ENCODE results near the gene BIK. TPM values are rescaled to one million over a fixed set of nuclear protein-coding genes. Genes with fewer than 3 reads are reported as not detected.

Gene BIK
- total RNA-seq, 1 donor from 2014 or later, result 0.46 TPM

DNA sequence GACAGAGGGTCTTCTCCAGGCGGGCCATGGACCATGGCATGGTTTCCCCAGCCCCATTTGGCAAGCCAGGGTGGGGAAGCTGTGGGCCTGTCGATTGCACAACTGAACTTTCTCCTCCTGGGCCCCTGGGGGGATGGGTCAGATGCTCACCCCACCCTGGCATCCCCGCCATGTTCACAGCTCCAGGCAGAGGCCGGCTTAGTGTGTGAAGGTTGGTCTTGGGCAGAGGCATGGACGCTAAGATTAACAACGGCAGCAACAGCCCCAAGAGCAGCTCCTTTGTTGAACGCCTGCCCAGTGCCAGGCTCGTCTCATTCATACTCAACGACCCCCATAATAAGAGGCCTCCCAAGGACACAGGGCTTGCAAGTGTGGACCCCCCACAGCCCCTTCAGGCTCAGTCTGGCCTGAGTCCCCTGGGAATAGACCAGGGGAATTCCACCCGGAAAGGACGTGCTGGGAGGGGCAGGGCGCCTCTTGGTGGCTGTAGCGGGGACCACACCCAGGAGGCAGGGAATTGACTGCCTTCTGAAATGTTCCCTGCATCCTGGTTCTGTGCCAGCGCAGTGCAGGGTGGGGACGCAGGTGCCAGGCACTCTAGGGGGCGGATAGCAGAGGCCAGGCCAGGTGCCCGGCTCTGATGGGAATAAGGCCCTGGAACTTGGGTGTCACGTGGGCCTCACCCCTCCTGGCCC lies 49.1 kb downstream of the BIK start:
- DNase-seq (ENCODE audit: low read depth, low spot score), result no peak

GRCh38 chr22:43160497-43161126 lies 50.1 kb downstream of the BIK start:
- DNase-seq (ENCODE audit: low read depth, low spot score), result no peak

GRCh38 chr22:43162412-43163150 lies 52.0 kb downstream of the BIK start:
- no peak for DNase-seq (ENCODE audit: low read depth, low spot score)

DNA sequence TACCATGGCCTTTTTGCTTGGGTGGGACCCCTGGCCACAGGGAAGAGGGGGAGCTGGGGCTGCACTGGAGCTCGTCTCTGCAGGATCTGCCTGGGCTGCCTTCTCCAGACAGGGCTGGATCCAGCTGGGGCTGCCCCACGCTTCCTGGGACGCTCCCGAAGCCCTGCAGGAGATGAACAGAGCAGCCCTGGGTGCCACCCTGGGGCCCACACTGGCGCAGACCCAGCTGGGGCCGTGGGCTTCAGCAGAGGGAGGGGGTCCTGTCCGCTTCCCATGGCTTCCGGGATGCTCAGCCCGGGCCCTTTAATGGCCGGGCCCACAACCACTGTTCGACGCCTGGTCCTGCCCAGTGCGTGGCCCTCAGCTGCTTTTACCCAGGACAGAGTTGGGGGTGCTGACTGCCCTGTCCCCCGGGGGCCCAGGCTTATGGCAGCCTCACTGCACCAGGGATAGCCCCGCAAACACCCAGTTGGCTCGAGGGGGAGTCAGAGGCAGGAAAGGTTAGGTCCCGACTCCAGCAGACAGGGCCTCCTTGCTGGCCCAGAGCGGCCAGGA lies 52.8 kb downstream of the BIK start:
- DNase-seq (ENCODE audit: low read depth, low spot score), result no peak

DNA sequence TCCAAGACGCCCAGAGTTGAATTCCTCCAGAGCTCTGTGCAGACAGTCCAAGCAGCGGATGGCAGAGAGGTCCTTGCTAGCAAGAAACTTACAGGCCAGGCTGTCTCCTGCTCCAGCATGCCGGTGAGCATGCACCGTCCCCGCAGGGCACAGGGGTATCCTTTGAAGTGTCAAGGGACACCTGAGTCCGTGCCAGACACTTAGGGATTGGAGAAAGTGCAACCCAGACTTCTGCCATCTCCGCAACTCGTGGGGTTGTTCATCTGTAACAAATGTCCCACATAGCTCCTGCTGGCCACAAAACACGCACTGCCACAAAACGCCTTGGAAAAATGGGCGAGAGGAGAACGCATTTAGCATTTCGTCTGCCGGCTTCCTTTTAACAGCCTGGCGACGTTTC lies 54.1 kb downstream of the BIK start:
- no peak for DNase-seq (ENCODE audit: low read depth, low spot score)

DNA sequence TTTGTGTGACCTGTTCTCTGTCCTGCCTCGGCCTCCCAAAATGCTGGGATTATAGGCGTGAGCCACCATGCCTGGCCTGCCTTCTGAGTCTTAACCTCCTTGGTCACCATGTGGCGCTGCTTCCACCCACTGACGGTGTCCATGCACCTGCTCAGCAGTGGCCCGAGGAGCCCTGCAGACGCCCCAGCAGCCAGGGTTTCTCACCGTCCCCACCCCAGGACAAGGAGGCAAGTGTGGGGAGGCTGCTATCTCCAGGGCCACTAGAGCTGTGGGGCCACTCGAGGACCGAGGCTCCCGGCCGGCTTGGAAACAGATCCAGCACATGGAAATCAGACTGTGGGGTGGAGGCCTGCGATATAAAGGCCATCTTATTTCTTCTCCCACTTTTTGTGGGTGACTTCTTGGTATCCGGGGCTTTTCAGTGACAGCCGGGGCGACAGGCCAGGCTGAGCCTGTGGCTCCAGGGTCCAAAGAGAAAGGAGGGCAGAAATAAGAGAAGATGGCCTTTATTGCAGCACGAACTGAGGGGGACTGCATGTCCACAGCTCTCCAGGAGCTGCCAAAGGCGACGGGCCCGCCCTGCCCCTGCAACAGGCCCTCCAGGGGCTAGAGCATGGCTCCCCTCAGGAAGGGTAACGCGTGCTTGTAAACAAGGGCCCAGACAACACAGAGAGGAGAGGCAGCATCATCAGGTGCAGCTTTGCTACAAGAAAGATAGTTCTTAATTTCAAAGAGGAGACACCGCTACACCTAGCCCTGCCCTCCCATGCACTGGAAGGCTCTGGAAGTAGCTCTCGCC lies 55.8 kb downstream of the BIK start:
- no peak for DNase-seq (ENCODE audit: low read depth, low spot score)

GRCh38 chr22:43167001-43167589 lies 56.5 kb downstream of the BIK start:
- DNase-seq (ENCODE audit: low read depth, low spot score), result no peak

- no peak for DNase-seq (ENCODE audit: low read depth, low spot score)
Observed at GRCh38 chr22:43168471-43169309, 58.1 kb downstream of the BIK start.

DNA sequence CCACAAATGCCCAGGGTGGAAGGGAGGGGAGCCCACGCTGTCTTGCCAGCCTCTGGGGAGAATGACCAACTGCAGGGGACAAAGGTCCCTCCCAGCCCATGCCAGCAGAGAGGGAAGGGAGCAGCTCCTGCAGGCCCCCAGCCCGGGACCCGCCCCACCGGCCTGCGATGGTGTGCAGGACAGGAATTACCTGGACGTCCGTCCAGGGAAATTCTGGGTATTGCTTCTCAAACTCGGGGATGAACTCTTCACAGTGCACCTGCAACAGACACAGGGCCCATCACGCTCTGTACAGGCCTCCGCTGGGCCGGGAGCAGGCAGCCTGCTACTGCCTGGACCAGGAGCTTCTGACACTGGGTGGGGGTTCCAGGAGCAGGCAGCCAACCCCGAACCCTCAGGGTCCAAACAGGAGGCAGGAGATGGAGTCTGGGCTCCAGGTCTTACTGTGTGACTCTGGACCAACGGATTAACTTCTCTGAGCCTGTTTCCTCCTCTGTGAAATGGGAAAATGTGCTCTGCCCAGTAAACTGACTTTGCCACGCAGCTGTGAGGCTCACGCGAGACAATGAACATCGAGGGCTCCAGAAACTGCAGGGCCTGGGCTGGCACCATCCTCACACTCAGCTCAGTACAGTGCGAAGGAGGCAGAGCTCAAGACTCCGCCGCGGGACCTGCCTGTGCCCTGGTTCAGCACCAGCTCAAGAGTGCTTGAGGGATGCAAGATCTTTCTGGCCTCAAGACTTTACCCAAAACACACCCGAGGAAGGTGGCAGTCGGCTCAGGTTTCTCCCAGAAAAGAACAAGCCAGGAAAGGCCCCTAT lies 59.0 kb downstream of the BIK start:
- DNase-seq (ENCODE audit: low read depth, low spot score), result no peak

GRCh38 chr22:43170131-43170480 lies 59.6 kb downstream of the BIK start:
- DNase-seq (ENCODE audit: low read depth, low spot score), result no peak

GRCh38 chr22:43171019-43171491 lies 60.5 kb downstream of the BIK start:
- DNase-seq (ENCODE audit: low read depth, low spot score), result no peak

- no peak for DNase-seq (ENCODE audit: low read depth, low spot score)
Observed at GRCh38 chr22:43171607-43172006, 61.1 kb downstream of the BIK start.

DNA sequence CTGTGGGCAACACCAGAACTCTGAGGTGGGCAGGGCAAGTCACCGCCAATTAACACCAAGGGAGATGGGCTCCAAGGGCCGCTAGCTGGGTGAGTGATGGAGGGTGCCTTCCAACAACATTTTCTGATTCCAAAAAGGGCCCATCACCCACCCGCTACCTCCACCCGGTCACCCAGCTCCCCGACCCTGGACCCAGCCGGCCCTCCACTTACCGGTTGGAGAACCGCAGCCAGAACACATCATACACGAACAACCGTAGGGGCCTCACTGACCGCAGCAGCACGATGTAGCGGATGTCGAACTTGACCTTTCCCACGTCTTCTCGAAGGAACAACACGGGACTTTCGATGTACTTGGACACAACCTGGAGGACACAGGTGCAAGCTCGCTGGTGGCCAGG lies 61.6 kb downstream of the BIK start:
- no peak for DNase-seq (ENCODE audit: low read depth, low spot score)

DNA sequence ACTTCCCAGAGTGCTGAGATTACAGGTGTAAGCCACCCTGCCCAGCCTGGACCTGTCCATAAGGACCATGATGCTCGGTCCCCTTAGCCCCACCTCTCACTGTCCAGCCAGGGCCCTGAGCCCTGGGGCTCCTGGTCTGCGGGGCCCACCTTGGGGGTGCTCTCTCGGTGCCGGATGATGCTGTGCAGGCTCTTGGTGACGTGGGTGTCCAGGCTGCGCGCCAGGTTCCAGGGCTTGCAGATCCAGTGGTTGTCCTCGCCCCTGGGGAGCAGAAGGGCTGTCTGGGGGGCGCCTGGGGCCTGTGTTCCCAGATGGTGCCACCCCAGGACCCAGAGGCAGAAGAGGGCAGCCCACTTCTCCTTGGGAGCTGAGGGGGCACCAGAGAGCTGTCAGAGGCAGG lies 63.0 kb downstream of the BIK start:
- no peak for DNase-seq (ENCODE audit: low read depth, low spot score)

- DNase-seq (ENCODE audit: low read depth, low spot score), result no peak
Observed at GRCh38 chr22:43173976-43174720, 63.6 kb downstream of the BIK start.

GRCh38 chr22:43174941-43175531 lies 64.5 kb downstream of the BIK start:
- no peak for DNase-seq (ENCODE audit: low read depth, low spot score)

- DNase-seq (ENCODE audit: low read depth, low spot score), result no peak
Observed at GRCh38 chr22:43176090-43176489, 65.5 kb downstream of the BIK start.

DNA sequence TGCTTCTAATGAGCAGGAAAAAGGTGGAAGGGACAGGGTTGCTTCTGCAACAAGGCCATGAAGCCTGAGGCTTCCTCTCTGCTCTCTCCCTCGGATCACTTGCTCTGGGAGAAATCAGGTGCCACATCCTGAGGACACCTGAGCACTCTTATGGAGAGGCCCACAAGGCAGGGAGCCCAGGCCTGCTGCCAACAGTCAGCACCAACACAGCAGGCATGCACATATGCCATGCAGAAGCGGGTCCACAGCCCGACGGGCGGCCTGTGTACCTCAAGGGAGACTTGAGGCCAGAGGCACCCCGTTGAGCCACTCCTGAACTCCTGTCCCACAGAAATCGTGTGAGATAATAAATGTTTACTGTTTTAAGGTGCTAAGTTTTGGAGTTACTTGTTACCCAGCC lies 66.9 kb downstream of the BIK start:
- no peak for DNase-seq (ENCODE audit: low read depth, low spot score)

Measured in pulmonary artery endothelial cell (primary cell).